HT1080 (cell line): Measurements from ENCODE around the gene MTCL1. TPM values are rescaled to one million over a fixed set of nuclear protein-coding genes. Genes with fewer than 3 reads are reported as not detected.

Experiments
- DNase-seq: peaks from one replicate; pipeline ENCODE4 v3.0.0-alpha.2; 2015; ENCODE audit warnings: low read depth
- total RNA-seq: library from RNA; depleted of rRNA; stranded (reverse); fragments of >200 nt; shearing (Covaris generic); gene quantifications from 2 replicates; pipeline ENCODE4 v1.2.3, GENCODE V29; 2014

MTCL1 gene
- total RNA-seq, 1 experiment from 2014 or later = 28.8 TPM

DNA sequence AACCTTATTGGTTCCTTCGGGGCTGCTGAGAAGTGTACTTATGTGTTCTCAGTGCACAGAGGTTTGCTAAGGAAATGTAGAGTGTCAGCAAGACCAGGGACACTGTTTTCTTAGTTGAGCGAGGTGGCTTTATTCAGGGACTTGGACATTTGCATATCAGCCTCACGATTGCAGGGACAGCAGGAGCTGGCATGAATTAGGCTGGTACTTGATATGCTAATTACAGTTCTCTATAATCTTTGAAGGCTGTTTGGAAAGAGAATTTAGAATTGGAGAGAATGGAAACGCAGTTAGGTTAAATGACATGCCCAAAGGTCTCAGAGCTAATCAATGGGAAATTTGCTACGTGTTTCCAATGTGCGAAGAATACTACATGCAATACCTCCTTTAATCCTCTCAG lies 18.7 kb upstream of the MTCL1 start:
- DNase-seq = no peak

GRCh38 chr18:8688216-8688800 lies 17.0 kb upstream of the MTCL1 start:
- no peak for DNase-seq

DNA sequence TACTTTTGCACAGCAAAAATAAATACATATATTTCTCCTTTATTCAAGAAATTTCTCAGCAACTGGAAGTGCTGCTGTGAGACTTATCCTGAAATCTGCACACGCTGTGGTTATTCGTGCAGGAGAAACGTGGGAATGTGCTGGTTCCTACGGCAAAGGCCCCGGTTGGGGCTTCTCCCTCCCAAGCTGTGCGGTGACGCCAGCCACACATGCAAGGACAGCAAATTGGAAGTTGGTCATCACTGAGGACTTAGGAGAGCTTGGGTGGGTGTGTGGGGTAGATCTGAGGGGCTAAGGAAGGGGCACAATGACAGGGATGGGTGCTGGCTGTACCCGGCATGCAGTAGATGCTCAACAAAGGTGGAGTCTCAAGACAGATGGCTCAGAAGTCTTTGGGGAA lies 16.5 kb upstream of the MTCL1 start:
- DNase-seq = no peak

DNA sequence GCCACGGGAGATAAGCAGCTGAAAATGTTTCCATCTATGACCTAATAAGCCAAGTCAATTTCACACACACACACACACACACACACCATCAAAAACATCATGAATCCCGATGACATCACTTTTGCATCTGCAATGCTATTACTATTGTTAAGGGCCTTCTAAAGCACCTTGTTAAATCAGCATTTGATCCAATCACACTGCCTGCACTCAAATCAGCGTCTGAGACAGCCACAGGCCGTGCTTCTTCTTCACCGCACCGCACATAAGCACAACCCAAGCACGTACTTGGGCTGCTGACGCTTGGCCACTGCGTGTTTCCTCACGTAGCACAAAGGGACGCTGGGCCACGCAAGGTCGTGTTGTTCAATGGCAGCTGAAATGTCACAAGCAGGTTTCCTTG lies 15.8 kb upstream of the MTCL1 start:
- DNase-seq = no peak

GRCh38 chr18:8694891-8695290 lies 10.5 kb upstream of the MTCL1 start:
- DNase-seq = no peak

DNA sequence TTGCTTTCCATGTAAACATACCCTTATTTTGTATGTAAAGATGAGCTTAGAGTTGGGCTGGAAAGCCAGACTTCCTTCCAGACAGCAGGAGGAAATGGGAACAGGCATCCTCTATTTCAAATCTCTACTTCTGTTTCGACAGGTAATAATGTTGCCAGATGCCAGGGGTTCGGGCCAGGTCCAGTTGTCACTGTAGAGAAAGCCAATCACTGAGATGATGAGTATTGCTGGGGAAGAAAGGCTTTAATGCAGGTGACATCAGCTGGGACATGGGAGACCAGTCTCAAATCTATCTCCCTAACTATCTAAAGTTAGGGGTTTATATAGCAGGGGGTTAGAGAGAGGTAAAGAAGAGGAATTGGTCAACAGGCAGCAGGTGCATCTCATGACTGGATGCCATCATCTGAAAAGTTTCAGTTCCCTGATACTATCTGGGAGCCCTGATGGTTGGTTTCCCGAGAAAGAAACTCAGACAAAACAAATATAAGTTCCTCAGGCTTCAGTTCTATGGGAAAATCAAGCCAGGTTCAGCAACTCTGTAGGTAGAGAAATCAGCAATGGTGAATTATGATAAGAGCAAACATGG lies 9.3 kb upstream of the MTCL1 start:
- no peak for DNase-seq

- peak; percentile 67 for DNase-seq
Observed at GRCh38 chr18:8696749-8697211, 8.6 kb upstream of the MTCL1 start.

- DNase-seq = no peak
Observed at GRCh38 chr18:8699126-8699525, 6.2 kb upstream of the MTCL1 start.

GRCh38 chr18:8699948-8700347 lies 5.4 kb upstream of the MTCL1 start:
- no peak for DNase-seq

DNA sequence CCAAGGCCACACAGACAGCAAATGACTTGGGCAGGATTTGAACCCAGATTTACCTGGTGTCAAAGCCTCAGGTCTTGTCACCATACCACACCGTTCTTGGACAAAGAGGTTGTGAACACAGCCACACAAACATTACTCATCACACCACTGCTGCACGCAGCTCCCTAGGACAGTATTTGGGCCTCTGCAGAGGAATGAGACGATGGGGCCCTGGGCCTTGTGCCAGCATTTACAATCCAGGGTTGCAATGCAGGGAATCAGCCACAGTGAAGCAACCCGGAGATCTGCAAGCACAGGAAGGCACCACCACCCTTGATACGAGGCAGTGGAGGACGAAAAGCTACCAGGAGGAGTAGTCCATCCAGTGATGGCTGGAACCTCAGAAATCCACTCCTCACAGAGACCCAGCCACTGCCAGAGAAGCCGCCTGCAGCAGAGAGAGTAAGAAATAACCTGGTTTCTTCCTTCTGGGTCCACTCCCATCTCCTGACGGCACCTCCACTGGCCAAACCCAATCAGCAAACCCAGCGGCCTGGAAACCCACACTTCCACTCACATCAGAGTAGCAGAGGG lies 3.7 kb upstream of the MTCL1 start:
- peak; percentile 79 for DNase-seq

DNA sequence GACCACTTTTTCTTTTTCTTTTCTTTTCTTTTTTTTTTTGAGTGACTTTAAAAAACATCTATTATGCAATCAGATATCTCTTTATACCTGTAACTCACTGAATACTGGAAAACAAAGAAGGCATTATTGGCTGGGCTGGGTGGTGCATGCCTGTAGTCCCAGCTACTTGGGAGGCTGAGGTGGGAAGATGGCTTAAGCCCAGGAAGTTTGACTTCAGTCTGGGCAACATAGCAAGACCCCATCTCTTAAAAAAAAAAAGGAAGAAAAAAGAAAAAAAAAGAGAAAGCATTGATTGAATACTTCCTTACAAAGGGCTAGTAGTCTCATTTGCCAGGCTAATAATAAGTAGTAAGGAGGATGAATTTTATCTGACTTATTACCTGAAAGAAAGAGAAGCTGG lies 2.7 kb upstream of the MTCL1 start:
- DNase-seq = no peak

DNA sequence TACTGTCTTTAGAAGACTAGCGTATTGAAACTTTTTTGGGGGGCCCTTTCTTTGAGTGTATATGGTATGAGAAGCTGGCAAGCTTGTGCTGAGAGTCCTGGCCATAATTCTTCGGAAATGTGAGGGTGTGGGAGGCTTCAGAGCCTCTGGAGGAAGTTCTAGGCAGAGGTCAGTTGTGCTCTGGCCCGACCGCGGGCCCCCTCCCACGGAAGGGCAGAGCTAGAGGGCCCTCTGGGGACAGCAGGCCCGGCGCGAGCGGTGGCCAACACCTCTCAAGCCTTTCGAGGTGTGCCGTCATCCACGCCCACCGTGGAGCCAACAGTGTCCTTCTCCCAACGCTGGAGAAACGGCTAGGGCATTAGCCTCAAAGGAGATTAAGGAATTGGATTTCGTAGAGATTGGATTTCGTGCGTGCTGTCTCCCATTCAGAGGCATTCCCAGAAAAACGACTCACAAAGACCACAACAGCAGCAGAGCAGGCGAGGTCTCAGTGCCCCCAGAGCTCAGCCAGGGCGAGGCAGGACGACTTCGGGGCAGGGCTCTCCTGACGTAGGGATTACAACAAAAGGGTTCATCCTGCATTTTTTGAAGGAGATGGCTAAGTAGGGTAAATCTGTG lies 2.2 kb upstream of the MTCL1 start:
- DNase-seq = no peak

DNA sequence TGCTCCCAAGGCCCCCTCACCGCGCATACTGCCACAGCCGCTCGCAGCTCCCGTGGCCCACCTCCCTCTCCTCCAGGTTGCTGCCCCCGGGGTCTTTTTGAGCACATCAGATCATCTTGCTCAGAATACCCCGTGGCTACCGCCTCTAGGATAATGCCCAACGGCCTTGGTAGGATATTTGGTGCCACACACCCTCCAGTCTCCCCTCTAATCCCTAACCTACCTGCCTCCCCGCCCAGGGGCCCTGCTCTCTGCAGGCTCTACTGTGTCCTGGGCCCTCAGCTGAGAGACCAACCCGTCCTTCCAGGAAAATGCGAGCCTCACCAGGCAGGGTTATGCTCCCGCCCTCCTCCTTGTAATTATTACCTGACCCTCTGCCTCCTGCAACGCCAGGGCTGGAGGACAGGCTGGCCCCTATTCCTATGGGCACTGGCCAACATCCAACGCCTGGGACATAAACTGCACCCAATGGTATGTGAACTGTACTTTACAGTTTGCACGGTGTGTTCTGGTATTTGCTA lies 1.5 kb upstream of the MTCL1 start:
- DNase-seq = no peak

- peak; percentile 93 for DNase-seq
Observed at GRCh38 chr18:8704361-8705237, 757 bp upstream of the MTCL1 start.

DNA sequence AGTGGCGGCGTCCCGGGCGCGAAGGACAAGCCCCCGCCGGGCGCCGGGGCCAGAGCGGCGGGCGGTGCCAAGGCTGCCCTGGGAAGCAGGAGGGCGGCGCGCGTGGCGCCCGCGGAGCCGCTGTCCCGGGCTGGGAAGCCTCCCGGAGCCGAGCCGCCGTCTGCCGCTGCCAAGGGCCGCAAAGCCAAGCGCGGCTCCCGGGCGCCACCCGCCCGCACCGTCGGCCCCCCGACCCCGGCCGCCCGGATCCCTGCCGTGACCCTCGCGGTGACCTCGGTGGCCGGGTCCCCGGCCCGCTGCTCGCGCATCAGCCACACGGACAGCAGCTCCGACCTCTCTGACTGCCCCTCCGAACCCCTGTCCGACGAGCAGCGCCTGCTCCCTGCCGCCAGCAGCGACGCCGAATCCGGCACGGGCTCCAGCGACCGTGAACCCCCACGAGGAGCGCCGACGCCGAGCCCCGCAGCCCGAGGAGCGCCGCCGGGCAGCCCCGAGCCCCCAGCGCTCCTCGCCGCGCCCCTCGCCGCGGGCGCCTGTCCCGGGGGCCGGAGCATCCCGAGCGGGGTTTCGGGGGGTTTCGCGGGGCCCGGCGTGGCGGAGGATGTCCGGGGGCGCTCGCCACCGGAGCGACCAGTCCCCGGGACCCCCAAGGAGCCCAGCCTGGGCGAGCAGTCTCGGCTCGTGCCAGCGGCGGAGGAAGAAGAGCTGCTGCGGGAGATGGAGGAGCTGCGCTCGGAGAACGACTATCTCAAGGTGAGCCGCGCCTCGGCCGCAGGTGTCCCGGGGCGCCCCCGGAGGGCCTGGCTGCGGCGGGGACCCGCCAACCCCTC lies 820 bp downstream of the MTCL1 start:
- no peak for DNase-seq

DNA sequence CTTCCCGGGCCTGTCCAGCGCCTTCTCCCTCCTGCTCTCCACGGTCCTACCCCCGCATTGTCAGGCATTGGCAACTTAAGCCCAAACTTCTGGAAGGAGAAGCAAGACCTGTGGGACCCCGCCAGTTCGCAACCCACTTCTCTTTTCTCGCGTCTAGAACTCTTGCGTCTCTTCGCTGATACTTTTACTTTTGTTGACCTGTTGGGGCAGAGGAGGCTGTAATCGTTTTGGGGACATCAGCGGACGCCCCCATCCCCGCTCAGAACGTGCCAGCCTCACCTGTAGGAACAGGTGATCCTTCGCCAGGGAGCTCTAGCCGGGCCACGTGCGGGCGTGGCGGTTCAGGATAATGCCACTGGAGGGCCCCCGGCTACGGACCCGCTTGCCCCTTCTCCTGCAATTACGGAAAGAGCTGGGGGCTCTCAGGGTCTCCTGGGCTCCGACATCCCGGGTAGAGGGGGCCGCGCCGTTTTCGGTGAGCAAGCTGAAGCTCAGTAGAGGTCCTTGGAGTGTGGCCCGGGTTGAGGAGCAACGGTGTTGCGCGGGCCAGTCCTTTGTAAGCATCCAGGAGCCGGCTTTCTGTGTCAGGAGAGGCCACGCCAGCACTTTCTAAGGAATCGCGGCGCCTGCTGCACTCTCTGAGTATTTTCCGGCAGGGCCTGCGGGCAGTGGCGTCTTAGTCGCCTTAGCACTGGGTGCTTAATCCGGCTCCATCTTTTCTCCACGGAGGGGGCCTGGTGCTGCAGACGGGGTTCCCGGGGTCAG lies 1.6 kb downstream of the MTCL1 start:
- peak; percentile 75 for DNase-seq

- DNase-seq = peak; percentile 67
Observed at GRCh38 chr18:8707556-8708300, 2.4 kb downstream of the MTCL1 start.

DNA sequence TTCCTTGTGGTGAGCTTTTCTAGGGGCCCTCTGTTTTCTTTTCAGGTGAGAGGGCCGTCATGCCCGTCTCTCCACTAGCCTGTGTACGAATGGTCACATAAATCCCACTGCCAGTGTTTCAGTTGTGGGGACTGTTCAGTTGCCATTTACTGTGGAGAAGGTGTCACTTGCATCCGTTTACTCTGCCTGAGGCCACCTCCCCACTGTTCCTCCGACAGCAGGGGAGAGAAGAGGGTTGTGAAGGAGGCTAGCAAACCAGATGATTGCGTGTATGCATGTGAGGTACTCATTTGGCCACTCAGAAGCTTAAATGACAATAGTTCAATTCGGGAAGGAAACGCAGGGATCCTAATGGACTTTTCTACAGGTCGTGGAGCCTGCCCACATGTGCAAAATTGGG lies 3.3 kb downstream of the MTCL1 start:
- no peak for DNase-seq
